Upper lobe of left lung (tissue), 6 donors: Measurements from ENCODE around the gene KDF1. TPM values are rescaled to one million over a fixed set of nuclear protein-coding genes. Genes with fewer than 3 reads are reported as not detected.
A peak's percentile ranks its signal among the peaks of the same experiment; 100 is the strongest.
"Not testable (repeated sequence)": the region's sequence is repeated elsewhere in the genome, so short reads cannot be mapped to it uniquely, and the experiment has no call there.

Source experiments
- ATAC-seq, 2 donors: fragments of 200-7000 bp; cut with Tn5 transposase; one replicate each; pipeline ENCODE4 v1.9.1; 2022; ENCODE audit warnings: mild to moderate bottlenecking in 2 of 2, moderate library complexity in 2 of 2; ENCODE audit not compliant: low FRiP score in 2 of 2
- DNase-seq, 2 donors: peaks; one replicate each; pipeline ENCODE4 v3.0.0-alpha.2; 2019 to 2020
- H3K27ac ChIP-seq, 4 donors: fragments of 200-600 bp; sonication (generic); one replicate each; pipeline ENCODE4 v1.5.1; 2016 to 2019
- H3K27me3 ChIP-seq, 4 donors: fragments of 200-600 bp; sonication (generic); one replicate each; pipeline ENCODE4 v1.5.1; 2017 to 2019
- H3K36me3 ChIP-seq, 4 donors: fragments of 200-600 bp; sonication (generic); one replicate each; pipeline ENCODE4 v1.5.1; 2016 to 2019
- H3K4me1 ChIP-seq, 4 donors: fragments of 200-600 bp; sonication (generic); one replicate each; pipeline ENCODE4 v1.5.1; 2018 to 2019
- H3K4me3 ChIP-seq, 4 donors: fragments of 200-600 bp; sonication (generic); one replicate each; pipeline ENCODE4 v1.5.1; 2017 to 2019; ENCODE audit warnings: mild to moderate bottlenecking in 2 of 4, moderate library complexity in 1 of 4
- H3K9me3 ChIP-seq, 4 donors: fragments of 200-600 bp; sonication (generic); one replicate each; pipeline ENCODE4 v1.5.1; 2018 to 2019
- EP300 ChIP-seq, 4 donors: sonication (generic); formaldehyde crosslinking; IDR thresholded peaks; one replicate each; pipeline ENCODE4 v1.5.1; 2017; ENCODE audit warnings: antibody characterized with exemption in 4 of 4, control low read depth in 2 of 4
- POLR2A ChIP-seq, 4 donors: fragments of 450-650 bp; IDR thresholded peaks; one replicate each; pipeline ENCODE4 v1.5.1; 2016 to 2017; ENCODE audit warnings: antibody characterized with exemption in 4 of 4, mild to moderate bottlenecking in 2 of 4
- POLR2AphosphoS5 ChIP-seq, 2 donors: sonication (generic); formaldehyde crosslinking; IDR thresholded peaks; one replicate each; pipeline ENCODE4 v1.5.1; 2017; ENCODE audit warnings: antibody characterized with exemption in 2 of 2
- WGBS, 2 donors: methylation state at CpG; one replicate each; pipeline ENCODE4 v1.1.5; 2017 to 2018; 5-methylcytosine and 5-hydroxymethylcytosine counted together
- total RNA-seq, 6 donors: library from RNA; depleted of rRNA in 4 of 6; stranded (reverse); fragments of >200 nt in 4 of 6; gene quantifications; one replicate each; pipeline versions ENCODE4 v1.1.0 to v1.2.1, GENCODE V29; 2016 to 2021
- TF ChIP-seq, protein P1 (sequence below), 6 experiments: fragments of 450-650 bp in 4 of 6; fragments of 200-600 bp in 2 of 6; sonication (generic) in 2 of 6; IDR thresholded peaks; one replicate each; pipeline ENCODE4 v1.5.1; 2016 to 2019; ENCODE audit warnings: antibody characterized with exemption in 6 of 6
- donor health status: DM: no; HTN: no; CAD: no; lungs with moderate emphysema.
- donor health status: DM: no; HTN: yes; CAD: no; lungs with severe emphysema.

The KDF1 gene
- total RNA-seq, 6 donors from 2014 or later, result 7.7 to 23.3 (median 11.8) TPM

DNA sequence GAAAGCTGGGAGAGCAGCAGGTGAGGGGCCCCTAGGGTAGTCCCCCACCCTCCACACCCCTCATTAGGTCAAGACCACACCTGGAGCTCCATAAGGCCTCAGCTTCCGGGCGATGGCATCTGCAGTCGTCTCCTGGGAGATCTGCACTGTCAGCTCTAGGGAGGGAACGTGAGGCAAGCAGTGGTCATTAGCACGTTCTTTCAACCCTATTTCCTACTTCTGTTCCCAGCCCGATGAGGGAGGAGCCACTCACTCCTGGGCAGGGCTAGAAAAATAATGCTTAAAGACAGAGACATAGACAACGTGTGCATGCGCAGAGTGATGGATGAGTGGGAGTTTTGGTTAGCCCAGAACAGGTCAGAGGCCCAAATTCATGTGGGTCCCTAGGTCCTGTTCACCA is 9.7 kb downstream of the KDF1 start:
- DNase-seq, result no peak
- TF ChIP-seq POLR2A (IDR thresholded peaks at IDR 0.05), result no peak
- no peak for TF ChIP-seq POLR2AphosphoS5 (IDR thresholded peaks at IDR 0.05)
- TF ChIP-seq, protein P1, sequence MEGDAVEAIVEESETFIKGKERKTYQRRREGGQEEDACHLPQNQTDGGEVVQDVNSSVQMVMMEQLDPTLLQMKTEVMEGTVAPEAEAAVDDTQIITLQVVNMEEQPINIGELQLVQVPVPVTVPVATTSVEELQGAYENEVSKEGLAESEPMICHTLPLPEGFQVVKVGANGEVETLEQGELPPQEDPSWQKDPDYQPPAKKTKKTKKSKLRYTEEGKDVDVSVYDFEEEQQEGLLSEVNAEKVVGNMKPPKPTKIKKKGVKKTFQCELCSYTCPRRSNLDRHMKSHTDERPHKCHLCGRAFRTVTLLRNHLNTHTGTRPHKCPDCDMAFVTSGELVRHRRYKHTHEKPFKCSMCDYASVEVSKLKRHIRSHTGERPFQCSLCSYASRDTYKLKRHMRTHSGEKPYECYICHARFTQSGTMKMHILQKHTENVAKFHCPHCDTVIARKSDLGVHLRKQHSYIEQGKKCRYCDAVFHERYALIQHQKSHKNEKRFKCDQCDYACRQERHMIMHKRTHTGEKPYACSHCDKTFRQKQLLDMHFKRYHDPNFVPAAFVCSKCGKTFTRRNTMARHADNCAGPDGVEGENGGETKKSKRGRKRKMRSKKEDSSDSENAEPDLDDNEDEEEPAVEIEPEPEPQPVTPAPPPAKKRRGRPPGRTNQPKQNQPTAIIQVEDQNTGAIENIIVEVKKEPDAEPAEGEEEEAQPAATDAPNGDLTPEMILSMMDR (IDR thresholded peaks at IDR 0.05), result no peak
- no peak for TF ChIP-seq EP300 (IDR thresholded peaks at IDR 0.05)
- Histone ChIP-seq H3K9me3 (no peaks in the 10 kb centered on the region), H3K27ac (no peak overlapping the region), H3K4me3 (no peak overlapping the region), H3K36me3 (peaks cover 3 to 25% (median 16%) of the 10 kb centered on the region in 4 donors), H3K27me3 (no peaks in the 10 kb centered on the region), H3K4me1 (no peaks in the 10 kb centered on the region)
- WGBS, 2 donors, result 73 to 80% methylated on average over 8 of the region's 8 CpGs
- no peak for ATAC-seq

DNA sequence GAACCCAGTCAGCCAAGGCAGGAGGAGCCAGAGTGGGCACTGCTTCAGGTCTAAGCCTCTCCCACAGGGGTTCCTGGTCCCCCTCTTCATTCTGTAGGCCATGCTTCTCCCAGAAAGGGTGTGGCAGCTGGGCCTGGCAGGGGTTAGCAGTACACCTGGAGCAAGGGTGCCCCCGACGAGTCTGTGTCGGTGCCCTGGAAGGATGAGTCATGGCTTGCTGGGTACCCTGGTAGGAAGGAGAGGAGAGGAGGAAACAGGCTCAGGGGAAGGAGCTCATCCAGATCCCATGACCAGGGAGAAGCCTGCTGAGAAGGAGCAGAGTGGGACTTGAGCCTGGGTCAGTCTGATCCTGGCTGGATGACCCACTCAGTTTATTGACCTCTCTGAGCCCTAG is 10.3 kb downstream of the KDF1 start:
- 70 to 90% methylated on average over 3 of the region's 3 CpGs for WGBS, 2 donors
- TF ChIP-seq EP300 (IDR thresholded peaks at IDR 0.05) (no peak), POLR2AphosphoS5 (IDR thresholded peaks at IDR 0.05) (no peak), POLR2A (IDR thresholded peaks at IDR 0.05) (no peak)
- TF ChIP-seq, protein P1 (IDR thresholded peaks at IDR 0.05), result no peak
- no peaks in the 10 kb centered on the region for H3K9me3 ChIP-seq
- no peaks in the 10 kb centered on the region for H3K4me1 ChIP-seq
- H3K4me3 ChIP-seq, result no peak overlapping the region
- H3K27me3 ChIP-seq, result no peaks in the 10 kb centered on the region
- no peak overlapping the region for H3K27ac ChIP-seq
- H3K36me3 ChIP-seq, result peaks cover 3 to 32% (median 23%) of the 10 kb centered on the region in 4 donors
- ATAC-seq, result no peak
- DNase-seq, result no peak

- DNase-seq, result no peak
- ATAC-seq, result no peak
- Histone ChIP-seq H3K27ac (no peak overlapping the region), H3K9me3 (no peaks in the 10 kb centered on the region), H3K27me3 (no peaks in the 10 kb centered on the region), H3K4me3 (no peak overlapping the region), H3K4me1 (no peaks in the 10 kb centered on the region), H3K36me3 (peaks cover 6 to 37% (median 28%) of the 10 kb centered on the region in 4 donors)
- WGBS, 2 donors, result 69 to 100% methylated on average over 1 of the region's 1 CpG
- TF ChIP-seq POLR2AphosphoS5 (IDR thresholded peaks at IDR 0.05), result no peak
- TF ChIP-seq EP300 (IDR thresholded peaks at IDR 0.05), result no peak
- TF ChIP-seq, protein P1 (IDR thresholded peaks at IDR 0.05), result no peak
- no peak for TF ChIP-seq POLR2A (IDR thresholded peaks at IDR 0.05)
Measured at GRCh38 chr1:26949266-26949925, 10.9 kb downstream of the KDF1 start.

GRCh38 chr1:26948725-26949057 is 11.6 kb downstream of the KDF1 start:
- not testable (repeated sequence) for H3K9me3 ChIP-seq, H3K4me1 ChIP-seq, ATAC-seq, H3K4me3 ChIP-seq, H3K27me3 ChIP-seq, H3K27ac ChIP-seq
- 92 to 94% methylated on average over 16 of the region's 16 CpGs for WGBS, 2 donors
- DNase-seq, result peak in 1 of 2 donors; percentile 61
- H3K36me3 ChIP-seq, result peaks cover 13 to 44% (median 35%) of the 10 kb centered on the region in 4 donors

- Histone ChIP-seq H3K27ac (no peak overlapping the region), H3K9me3 (no peaks in the 10 kb centered on the region), H3K36me3 (peaks cover 37 to 68% (median 59%) of the 10 kb centered on the region in 4 donors), H3K4me3 (no peak overlapping the region), H3K27me3 (no peaks in the 10 kb centered on the region), H3K4me1 (no peaks in the 10 kb centered on the region)
- DNase-seq (no peak), ATAC-seq (no peak)
- WGBS, 2 donors, result 83 to 84% methylated on average over 4 of the region's 4 CpGs
- TF ChIP-seq, protein P1 (IDR thresholded peaks at IDR 0.05), result no peak
- TF ChIP-seq EP300 (IDR thresholded peaks at IDR 0.05) (no peak), POLR2AphosphoS5 (IDR thresholded peaks at IDR 0.05) (no peak), POLR2A (IDR thresholded peaks at IDR 0.05) (no peak)
Measured at GRCh38 chr1:26946270-26946669, 14.0 kb downstream of the KDF1 start.
